ENCODE measurements around the gene HOXD13.

The HOXD13 gene

DNA sequence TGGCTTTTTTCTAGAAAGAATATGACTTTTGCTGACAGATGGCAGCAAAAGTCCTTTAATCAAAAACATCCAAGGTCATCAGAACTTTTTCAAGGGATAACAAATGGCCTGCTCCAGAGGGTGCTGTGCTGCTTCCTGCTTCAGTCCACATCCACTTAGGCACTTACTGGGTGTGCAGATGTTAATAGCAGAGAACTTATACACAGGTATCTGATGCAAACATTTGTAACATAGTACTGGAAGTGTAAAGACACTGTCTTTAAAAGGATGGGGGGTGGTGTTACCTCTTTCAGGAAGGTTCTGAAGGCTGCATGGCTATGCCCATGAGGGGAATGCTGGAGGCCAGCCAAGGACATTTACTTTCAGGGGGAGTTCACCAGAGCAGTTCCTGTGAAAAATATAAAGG, 42.5 kb downstream of the HOXD13 start:
- TF ChIP-seq CTCF (IDR thresholded peaks at IDR 0.05; ENCODE audit: low read depth, low read length) = no peak
- no peak for DNase-seq (ENCODE audit: extremely low read depth, low read depth)

DNA sequence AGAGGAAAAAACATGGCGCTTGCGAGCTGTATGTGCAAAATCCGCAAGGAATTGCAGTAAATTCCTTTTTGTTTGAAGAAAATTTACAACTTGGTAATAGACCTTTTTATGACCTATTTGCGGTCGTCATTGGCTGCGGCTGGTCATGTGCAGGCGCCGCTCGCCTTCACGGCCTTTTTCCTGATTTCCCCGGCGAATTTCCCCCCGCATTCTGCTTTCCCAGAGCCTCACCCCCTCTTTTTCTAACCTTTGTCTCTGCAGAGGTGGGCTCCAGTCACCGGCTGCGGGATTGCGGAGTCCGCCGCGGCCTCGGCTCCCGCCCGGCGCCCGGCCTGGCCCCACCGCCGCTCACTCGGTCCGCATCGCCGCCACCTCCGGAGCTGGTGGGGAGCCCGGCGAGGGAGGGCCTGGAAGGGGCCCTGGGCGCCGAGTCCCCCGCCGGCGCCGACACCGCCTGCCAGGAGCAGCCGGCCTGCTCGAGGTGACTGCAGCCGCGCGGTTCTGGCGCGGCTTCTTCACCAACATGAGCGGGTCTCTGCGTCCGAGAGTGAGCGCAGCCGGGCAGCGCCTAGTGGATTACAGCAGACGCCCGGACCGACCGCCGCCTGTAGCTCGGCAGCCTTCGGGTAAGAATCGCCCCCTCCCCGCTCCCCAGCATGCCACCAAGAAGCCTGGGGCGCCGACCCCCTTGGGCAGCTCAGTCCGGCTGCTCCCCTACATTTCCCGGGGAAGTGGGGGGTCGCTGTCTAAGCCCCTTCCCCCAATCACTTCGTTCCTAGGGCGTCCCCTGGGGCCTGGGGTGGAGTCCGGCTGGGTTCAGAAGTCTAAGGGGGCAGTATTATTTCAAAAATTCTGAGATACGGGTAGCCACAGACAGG, 44.1 kb downstream of the HOXD13 start:
- TF ChIP-seq CTCF (IDR thresholded peaks at IDR 0.05; ENCODE audit: low read depth, low read length) = no peak
- DNase-seq (ENCODE audit: extremely low read depth, low read depth) = no peak

DNA sequence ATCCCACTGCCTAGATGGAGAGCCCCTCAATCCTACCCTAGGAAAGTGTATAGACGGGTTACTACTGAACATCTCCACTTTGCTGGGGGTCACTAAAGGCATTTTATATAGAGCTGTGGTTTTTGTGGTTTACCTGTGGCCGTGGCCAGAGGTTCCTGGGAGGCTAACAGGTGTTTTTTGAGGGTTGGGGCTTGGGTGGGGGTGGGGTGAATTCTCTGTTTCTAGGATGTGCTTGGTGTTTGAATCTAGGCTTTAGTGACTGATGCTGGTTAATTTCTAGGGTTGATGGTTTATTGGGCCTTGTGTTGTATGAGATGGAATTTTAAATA, 44.7 kb downstream of the HOXD13 start:
- no peak for DNase-seq (ENCODE audit: extremely low read depth, low read depth)
- no peak for TF ChIP-seq CTCF (IDR thresholded peaks at IDR 0.05; ENCODE audit: low read depth, low read length)

DNA sequence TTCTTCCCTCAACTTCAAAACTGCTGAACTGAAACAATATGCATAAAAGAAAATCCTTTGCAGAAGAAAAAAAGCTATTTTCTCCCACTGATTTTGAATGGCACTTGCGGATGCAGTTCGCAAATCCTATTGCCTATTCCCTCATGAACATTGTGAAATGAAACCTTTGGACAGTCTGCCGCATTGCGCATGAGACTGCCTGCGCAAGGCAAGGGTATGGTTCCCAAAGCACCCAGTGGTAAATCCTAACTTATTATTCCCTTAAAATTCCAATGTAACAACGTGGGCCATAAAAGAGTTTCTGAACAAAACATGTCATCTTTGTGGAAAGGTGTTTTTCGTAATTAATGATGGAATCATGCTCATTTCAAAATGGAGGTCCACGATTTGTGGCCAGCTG, 45.4 kb downstream of the HOXD13 start:
- TF ChIP-seq CTCF (IDR thresholded peaks at IDR 0.05; ENCODE audit: low read depth, low read length) = no peak
- DNase-seq (ENCODE audit: extremely low read depth, low read depth) = no peak

- TF ChIP-seq CTCF (IDR thresholded peaks at IDR 0.05; ENCODE audit: low read depth, low read length) = no peak
- DNase-seq (ENCODE audit: extremely low read depth, low read depth) = no peak
Observed at GRCh38 chr2:176138526-176138922, 46.0 kb downstream of the HOXD13 start.

GRCh38 chr2:176138923-176139660, 46.6 kb downstream of the HOXD13 start:
- no peak for TF ChIP-seq CTCF (IDR thresholded peaks at IDR 0.05; ENCODE audit: low read depth, low read length)
- DNase-seq (ENCODE audit: extremely low read depth, low read depth) = no peak
